K562 (cell line): ENCODE measurements around the gene ZMIZ1. TPM values are rescaled to one million over a fixed set of nuclear protein-coding genes. Genes with fewer than 3 reads are reported as not detected.

Experiments
- ATAC-seq: fragments of 200-7000 bp; cut with Tn5 transposase; 3 replicates; pipeline ENCODE4 v1.9.1; 2020; ENCODE audit warnings: moderate library complexity
- BruUV-seq: library from RNA; stranded (reverse); fragments of 400-500 nt; replicated peaks from 2 replicates; lab custom pipeline; 2021; lab: Mats Ljungman, UMichigan
- CTCF ChIA-PET: fragments of 300-600 bp; formaldehyde crosslinking; extraction: SDS; loops from one replicate; lab custom pipeline; 2021; ENCODE audit warnings: low intra/inter-chr PET ratio; lab: Yijun Ruan, JAX
- POLR2A ChIA-PET: fragments of 300-600, 350-650 bp; sonication (Branson Sonifier 250); formaldehyde crosslinking; extraction: SDS; loops from one replicate; lab custom pipeline; 2021; ENCODE audit warnings: antibody characterized with exemption, inconsistent platforms; lab: Yijun Ruan, JAX
- DNase-seq, 4 experiments: peaks; one replicate each; pipeline versions ENCODE4 v3.0.0 to v3.0.0-alpha.2; 2011 to 2018; ENCODE audit warnings: low spot score in 3 of 4, mixed read lengths in 3 of 4; ENCODE audit errors: extremely low read depth in 1 of 4
- FAIRE-seq: peaks from 2 replicates; lab custom pipeline; 2011; peaks lifted over from hg19 to GRCh38; lab: Jason Lieb, UNC
- H2AFZ ChIP-seq: 2 replicates; pipeline ENCODE4 v1.6.0; 2011; ENCODE audit warnings: low read depth, low read length, control low read depth, inconsistent platforms
- H3K27ac ChIP-seq: fragments of 200-600 bp; 3 replicates; pipeline ENCODE4 v1.8.0; 2011; ENCODE audit warnings: low read depth, mild to moderate bottlenecking, control low read depth, inconsistent platforms, low read length, moderate library complexity, mixed read lengths; ENCODE audit errors: extremely low read depth
- H3K27me3 ChIP-seq, 2 experiments: fragments of 300-600 bp in 1 of 2; 2 replicates in 1 of 2; 3 replicates in 1 of 2; pipeline versions ENCODE4 v1.6.0 to v1.8.0; 2011; ENCODE audit warnings: inconsistent platforms in 2 of 2, low read length in 2 of 2, mild to moderate bottlenecking in 1 of 2, mixed read lengths in 1 of 2, moderate library complexity in 1 of 2; ENCODE audit not compliant: control insufficient read depth in 2 of 2, insufficient read depth in 2 of 2
- H3K36me3 ChIP-seq: fragments of 300-600 bp; 3 replicates; pipeline ENCODE4 v1.8.0; 2011; ENCODE audit warnings: mild to moderate bottlenecking, low read length, inconsistent platforms; ENCODE audit not compliant: control insufficient read depth, insufficient read depth
- H3K4me1 ChIP-seq, 2 experiments: fragments of 200-600 bp in 1 of 2; replicated peaks in 1 of 2; 2 replicates in 1 of 2; 3 replicates in 1 of 2; pipeline versions ENCODE4 v1.5.1 to v1.8.0; 2011; ENCODE audit warnings: inconsistent platforms in 2 of 2, low read length in 2 of 2, mild to moderate bottlenecking in 1 of 2, mixed read lengths in 1 of 2, moderate library complexity in 1 of 2; ENCODE audit not compliant: control insufficient read depth in 2 of 2, insufficient read depth in 2 of 2
- H3K4me2 ChIP-seq: 2 replicates; pipeline ENCODE4 v1.6.1; 2011; ENCODE audit warnings: low read length, control low read depth, inconsistent platforms, mixed read lengths; ENCODE audit not compliant: insufficient read depth
- H3K4me3 ChIP-seq: fragments of 200-600 bp; sonication (generic), shearing (Covaris generic); 2 replicates; pipeline ENCODE4 v1.5.1; 2016; ENCODE audit warnings: control low read depth, inconsistent platforms
- H3K79me2 ChIP-seq: fragments of 200-600 bp; 3 replicates; pipeline ENCODE4 v1.8.0; 2011; ENCODE audit warnings: low read length, inconsistent platforms; ENCODE audit not compliant: control insufficient read depth, insufficient read depth
- H3K9ac ChIP-seq, 2 experiments: 2 replicates each; pipeline versions ENCODE4 v1.6.0 to v1.6.1; 2011; ENCODE audit warnings: low read depth in 2 of 2, low read length in 2 of 2, control low read depth in 1 of 2, inconsistent platforms in 1 of 2, mild to moderate bottlenecking in 1 of 2, mixed read lengths in 1 of 2; ENCODE audit not compliant: insufficient read depth in 1 of 2
- H3K9me1 ChIP-seq: one replicate; pipeline ENCODE4 v1.6.0; 2011; ENCODE audit warnings: inconsistent platforms, mild to moderate bottlenecking, low read length, moderate library complexity; ENCODE audit not compliant: control insufficient read depth, insufficient read depth
- H3K9me3 ChIP-seq: replicated peaks from 2 replicates; pipeline ENCODE4 v1.5.1; 2011; ENCODE audit warnings: low read depth, low read length, inconsistent platforms; ENCODE audit not compliant: control insufficient read depth, insufficient read depth
- H4K20me1 ChIP-seq: replicated peaks from 2 replicates; pipeline ENCODE4 v1.6.1; 2011; ENCODE audit warnings: low read length, inconsistent platforms, mixed read lengths; ENCODE audit not compliant: control insufficient read depth, insufficient read depth
- CAMTA2 ChIP-seq: fragments of 250-450 bp; sonication (Bioruptor Pico); conservative IDR thresholded peaks from 2 replicates; pipeline ENCODE4 v1.5.1; 2022
- DPF2 ChIP-seq: fragments of 450-650 bp; IDR thresholded peaks from 2 replicates; pipeline ENCODE4 v1.6.1; 2016
- IRF2 ChIP-seq: sonication (generic); formaldehyde crosslinking; IDR thresholded peaks from 2 replicates; pipeline ENCODE4 v1.8.1; 2022; ENCODE audit warnings: mild to moderate bottlenecking, missing genetic modification reagents
- MCM3 ChIP-seq: fragments of 450-650 bp; IDR thresholded peaks from 2 replicates; pipeline ENCODE4 v1.6.1; 2016
- POLR2H ChIP-seq: IDR thresholded peaks from 2 replicates; pipeline ENCODE4 v1.6.1; 2016; ENCODE audit warnings: missing genetic modification characterization, low read depth, mild to moderate bottlenecking, control low read depth, missing compliant biosample characterization, moderate library complexity
- RUNX1 ChIP-seq: sonication (generic); IDR thresholded peaks from 2 replicates; pipeline ENCODE4 v1.6.1; 2016; ENCODE audit warnings: antibody characterized with exemption, low read depth
- ZBED1 ChIP-seq: IDR thresholded peaks from 2 replicates; pipeline ENCODE4 v1.6.1; 2014
- ZNF41 ChIP-seq: fragments of 250-450 bp; sonication (Bioruptor Pico); conservative IDR thresholded peaks from 2 replicates; pipeline ENCODE4 v1.4.0; 2020; ENCODE audit warnings: mild to moderate bottlenecking
- ZNF830 ChIP-seq: fragments of 250-450 bp; sonication (Bioruptor Pico); IDR thresholded peaks from 2 replicates; pipeline ENCODE4 v1.5.0; 2021; ENCODE audit warnings: mild to moderate bottlenecking
- WGBS: fragments of 100-300 bp; shearing (Covaris generic); methylation state at CpG from one replicate; pipeline ENCODE4 v1.1.6; 2016; ENCODE audit warnings: low coverage, mixed read lengths; ENCODE audit not compliant: insufficient coverage; ENCODE audit errors: missing lambda C conversion rate; 5-methylcytosine and 5-hydroxymethylcytosine counted together
- in situ Hi-C: fragments of 300-500 bp; cut with MboI; formaldehyde crosslinking; loops from 4 replicates; pipeline ENCODE4 v1.15.0; 2018; ENCODE audit warnings: inconsistent platforms, mixed read lengths
- intact Hi-C: fragments of 100-400 bp; cut with micrococcal nuclease; formaldehyde crosslinking; loops from 2 replicates; pipeline ENCODE4 v1.14.2; 2022
- polyA plus RNA-seq, 8 experiments: library from polyadenylated mRNA; depleted of rRNA in 4 of 8; stranded (reverse) in 5 of 8; unstranded in 3 of 8; fragments of >200 nt; fragmentation: Nextera tagmentation in 2 of 8; fragmentation: Illumina TruSeq in 1 of 8; extraction: Ambion mirVana in 2 of 8; extraction: Trizol in 1 of 8; gene quantifications; 2 replicates each; pipeline versions ENCODE4 v1.2.1 to v1.2.3, GENCODE V29; 2011 to 2014; ENCODE audit warnings: inconsistent platforms in 1 of 8, missing spikeins in 1 of 8
- total RNA-seq, 7 experiments: library from RNA; depleted of rRNA in 6 of 7; stranded (reverse); fragments of >200 nt in 6 of 7; fragmentation: Illumina TruSeq in 2 of 7; extraction: Trizol in 2 of 7; gene quantifications; 2 replicates each; pipeline versions ENCODE4 v1.2.1 to v1.2.3, GENCODE V29; 2011 to 2021; ENCODE audit warnings: low replicate concordance in 1 of 7
- TF ChIP-seq, protein P1 (sequence below): fragments of 450-650 bp; IDR thresholded peaks from 2 replicates; pipeline ENCODE4 v1.6.1; 2018; ENCODE audit not compliant: partially characterized antibody
- TF ChIP-seq, protein P2 (sequence below): fragments of 450-650 bp; IDR thresholded peaks from 2 replicates; pipeline ENCODE4 v1.6.1; 2017; ENCODE audit warnings: antibody characterized with exemption
- TF ChIP-seq, protein P3 (sequence below): sonication (generic); formaldehyde crosslinking; IDR thresholded peaks from 2 replicates; pipeline ENCODE4 v1.8.0; 2022; ENCODE audit warnings: mild to moderate bottlenecking, low read depth, missing genetic modification reagents
- TF ChIP-seq, protein P4 (sequence below): fragments of 450-650 bp; IDR thresholded peaks from 2 replicates; pipeline ENCODE4 v1.6.1; 2016; ENCODE audit warnings: borderline replicate concordance

ZMIZ1 gene
- total and polyA plus RNA-seq, 9 of the 15 experiments (the other 6 are each of a cell fraction or from before 2014, with no cell fraction given), result 1.0 to 37.3 (median 4.3) TPM

DNA sequence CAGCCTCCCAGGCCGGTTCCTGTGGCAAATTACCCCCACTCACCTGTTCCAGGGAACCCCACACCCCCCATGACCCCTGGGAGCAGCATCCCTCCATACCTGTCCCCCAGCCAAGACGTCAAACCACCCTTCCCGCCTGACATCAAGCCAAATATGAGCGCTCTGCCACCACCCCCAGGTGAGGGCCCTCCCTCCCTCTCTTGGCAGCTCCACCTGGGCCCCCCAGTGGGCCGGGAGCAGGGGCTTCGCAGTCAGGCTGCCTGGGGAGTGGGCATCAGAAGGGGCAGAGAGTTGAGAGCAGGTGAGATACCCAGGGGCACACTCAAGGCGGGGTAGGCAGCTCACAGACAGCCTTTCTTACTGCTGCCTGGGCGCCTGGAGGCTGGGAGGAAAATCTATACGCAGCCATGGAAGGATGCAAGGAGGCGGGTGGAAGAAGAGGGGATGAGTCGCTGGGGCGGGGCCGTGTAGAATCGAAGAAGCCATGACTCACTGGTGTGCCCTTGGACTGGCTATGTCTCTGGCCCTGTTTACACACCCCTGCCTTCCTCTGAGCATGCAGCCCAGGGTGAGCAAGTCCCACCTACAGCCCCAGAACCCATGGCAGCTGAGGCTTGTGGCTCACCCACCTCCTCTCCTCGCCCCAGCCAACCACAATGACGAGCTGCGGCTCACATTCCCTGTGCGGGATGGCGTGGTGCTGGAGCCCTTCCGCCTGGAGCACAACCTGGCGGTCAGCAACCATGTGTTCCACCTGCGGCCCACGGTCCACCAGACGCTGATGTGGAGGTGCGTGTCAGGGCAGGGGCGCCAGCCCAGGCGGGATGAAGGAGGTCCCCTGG, 229.9 kb downstream of the ZMIZ1 start:
- 70% methylated on average over 24 of the region's 27 CpGs for WGBS
- ChIA-PET POLR2A (interaction anchor here (0.5 to 0.8 kb wide), 3 partner anchors 9 to 441 kb away, joined by 3 to 4 read pairs (median 3); no protein-coding TSS in a partner anchor), CTCF (no interaction called here)
- intact Hi-C loops, result no loop called here
- no peaks in the 10 kb centered on the region for H3K27me3 ChIP-seq
- no peak overlapping the region for H3K4me2 ChIP-seq
- H3K36me3 ChIP-seq, result peaks cover 86% of the 10 kb centered on the region; the same call in 2 of the 3 replicates
- FAIRE-seq, result no peak
- peaks cover 0 to 22% of the 10 kb centered on the region in 2 experiments; a peak in 1 of 5 replicates for H3K4me1 ChIP-seq
- H3K9me1 ChIP-seq, result no peaks in the 10 kb centered on the region
- peak overlapping the region in 1 of 2 experiments; percentile 43; a peak in 2 of 4 replicates for H3K9ac ChIP-seq
- H3K4me3 ChIP-seq, result no peak overlapping the region
- H3K79me2 ChIP-seq, result no peaks in the 10 kb centered on the region
- no peak overlapping the region for H3K27ac ChIP-seq
- DNase-seq, result peak; percentile 73 to 79 (median 76)
- in situ Hi-C loops, result no loop called here
- no peak overlapping the region for H2AFZ ChIP-seq
- H4K20me1 ChIP-seq, result 0 out of 2 replicates have a peak, but pooled peaks cover 8% of the 10 kb centered on the region
- H3K9me3 ChIP-seq, result no peaks in the 10 kb centered on the region
- BruUV-seq, result no TSS peak
- peak; percentile 89 for ATAC-seq
- TF ChIP-seq, protein P1, sequence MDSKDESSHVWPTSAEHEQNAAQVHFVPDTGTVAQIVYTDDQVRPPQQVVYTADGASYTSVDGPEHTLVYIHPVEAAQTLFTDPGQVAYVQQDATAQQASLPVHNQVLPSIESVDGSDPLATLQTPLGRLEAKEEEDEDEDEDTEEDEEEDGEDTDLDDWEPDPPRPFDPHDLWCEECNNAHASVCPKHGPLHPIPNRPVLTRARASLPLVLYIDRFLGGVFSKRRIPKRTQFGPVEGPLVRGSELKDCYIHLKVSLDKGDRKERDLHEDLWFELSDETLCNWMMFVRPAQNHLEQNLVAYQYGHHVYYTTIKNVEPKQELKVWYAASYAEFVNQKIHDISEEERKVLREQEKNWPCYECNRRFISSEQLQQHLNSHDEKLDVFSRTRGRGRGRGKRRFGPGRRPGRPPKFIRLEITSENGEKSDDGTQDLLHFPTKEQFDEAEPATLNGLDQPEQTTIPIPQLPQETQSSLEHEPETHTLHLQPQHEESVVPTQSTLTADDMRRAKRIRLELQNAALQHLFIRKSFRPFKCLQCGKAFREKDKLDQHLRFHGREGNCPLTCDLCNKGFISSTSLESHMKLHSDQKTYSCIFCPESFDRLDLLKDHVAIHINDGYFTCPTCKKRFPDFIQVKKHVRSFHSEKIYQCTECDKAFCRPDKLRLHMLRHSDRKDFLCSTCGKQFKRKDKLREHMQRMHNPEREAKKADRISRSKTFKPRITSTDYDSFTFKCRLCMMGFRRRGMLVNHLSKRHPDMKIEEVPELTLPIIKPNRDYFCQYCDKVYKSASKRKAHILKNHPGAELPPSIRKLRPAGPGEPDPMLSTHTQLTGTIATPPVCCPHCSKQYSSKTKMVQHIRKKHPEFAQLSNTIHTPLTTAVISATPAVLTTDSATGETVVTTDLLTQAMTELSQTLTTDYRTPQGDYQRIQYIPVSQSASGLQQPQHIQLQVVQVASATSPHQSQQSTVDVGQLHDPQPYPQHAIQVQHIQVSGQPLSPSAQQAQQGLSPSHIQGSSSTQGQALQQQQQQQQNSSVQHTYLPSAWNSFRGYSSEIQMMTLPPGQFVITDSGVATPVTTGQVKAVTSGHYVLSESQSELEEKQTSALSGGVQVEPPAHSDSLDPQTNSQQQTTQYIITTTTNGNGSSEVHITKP, result no peak
- TF ChIP-seq, protein P2, sequence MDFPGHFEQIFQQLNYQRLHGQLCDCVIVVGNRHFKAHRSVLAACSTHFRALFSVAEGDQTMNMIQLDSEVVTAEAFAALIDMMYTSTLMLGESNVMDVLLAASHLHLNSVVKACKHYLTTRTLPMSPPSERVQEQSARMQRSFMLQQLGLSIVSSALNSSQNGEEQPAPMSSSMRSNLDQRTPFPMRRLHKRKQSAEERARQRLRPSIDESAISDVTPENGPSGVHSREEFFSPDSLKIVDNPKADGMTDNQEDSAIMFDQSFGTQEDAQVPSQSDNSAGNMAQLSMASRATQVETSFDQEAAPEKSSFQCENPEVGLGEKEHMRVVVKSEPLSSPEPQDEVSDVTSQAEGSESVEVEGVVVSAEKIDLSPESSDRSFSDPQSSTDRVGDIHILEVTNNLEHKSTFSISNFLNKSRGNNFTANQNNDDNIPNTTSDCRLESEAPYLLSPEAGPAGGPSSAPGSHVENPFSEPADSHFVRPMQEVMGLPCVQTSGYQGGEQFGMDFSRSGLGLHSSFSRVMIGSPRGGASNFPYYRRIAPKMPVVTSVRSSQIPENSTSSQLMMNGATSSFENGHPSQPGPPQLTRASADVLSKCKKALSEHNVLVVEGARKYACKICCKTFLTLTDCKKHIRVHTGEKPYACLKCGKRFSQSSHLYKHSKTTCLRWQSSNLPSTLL, result no peak
- TF ChIP-seq MCM3 (no peak), POLR2H (tag) (no peak), CAMTA2 (no peak), ZNF41 (CRISPR knock-in tag) (no peak), RUNX1 (no peak), IRF2 (CRISPR knock-in tag) (no peak), ZBED1 (no peak), DPF2 (peak; percentile 38; the same call in 1 of the 2 replicates), ZNF830 (no peak)
- TF ChIP-seq, protein P3, sequence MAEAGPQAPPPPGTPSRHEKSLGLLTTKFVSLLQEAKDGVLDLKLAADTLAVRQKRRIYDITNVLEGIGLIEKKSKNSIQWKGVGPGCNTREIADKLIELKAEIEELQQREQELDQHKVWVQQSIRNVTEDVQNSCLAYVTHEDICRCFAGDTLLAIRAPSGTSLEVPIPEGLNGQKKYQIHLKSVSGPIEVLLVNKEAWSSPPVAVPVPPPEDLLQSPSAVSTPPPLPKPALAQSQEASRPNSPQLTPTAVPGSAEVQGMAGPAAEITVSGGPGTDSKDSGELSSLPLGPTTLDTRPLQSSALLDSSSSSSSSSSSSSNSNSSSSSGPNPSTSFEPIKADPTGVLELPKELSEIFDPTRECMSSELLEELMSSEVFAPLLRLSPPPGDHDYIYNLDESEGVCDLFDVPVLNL, result no peak
- TF ChIP-seq, protein P4, sequence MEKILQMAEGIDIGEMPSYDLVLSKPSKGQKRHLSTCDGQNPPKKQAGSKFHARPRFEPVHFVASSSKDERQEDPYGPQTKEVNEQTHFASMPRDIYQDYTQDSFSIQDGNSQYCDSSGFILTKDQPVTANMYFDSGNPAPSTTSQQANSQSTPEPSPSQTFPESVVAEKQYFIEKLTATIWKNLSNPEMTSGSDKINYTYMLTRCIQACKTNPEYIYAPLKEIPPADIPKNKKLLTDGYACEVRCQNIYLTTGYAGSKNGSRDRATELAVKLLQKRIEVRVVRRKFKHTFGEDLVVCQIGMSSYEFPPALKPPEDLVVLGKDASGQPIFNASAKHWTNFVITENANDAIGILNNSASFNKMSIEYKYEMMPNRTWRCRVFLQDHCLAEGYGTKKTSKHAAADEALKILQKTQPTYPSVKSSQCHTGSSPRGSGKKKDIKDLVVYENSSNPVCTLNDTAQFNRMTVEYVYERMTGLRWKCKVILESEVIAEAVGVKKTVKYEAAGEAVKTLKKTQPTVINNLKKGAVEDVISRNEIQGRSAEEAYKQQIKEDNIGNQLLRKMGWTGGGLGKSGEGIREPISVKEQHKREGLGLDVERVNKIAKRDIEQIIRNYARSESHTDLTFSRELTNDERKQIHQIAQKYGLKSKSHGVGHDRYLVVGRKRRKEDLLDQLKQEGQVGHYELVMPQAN, result no peak
